MCF 10A (cell line): ENCODE data around the gene GDE1. TPM values are rescaled to one million over a fixed set of nuclear protein-coding genes. Genes with fewer than 3 reads are reported as not detected.

Source experiments
- BruUV-seq: library from RNA; stranded (reverse); fragments of 400-500 nt; replicated peaks from 2 replicates; lab custom pipeline; 2021; lab: Mats Ljungman, UMichigan
- CTCF ChIA-PET: fragments of 300-600 bp; sonication (Branson Sonifier 250); formaldehyde crosslinking; extraction: SDS; loops from one replicate; lab custom pipeline; 2021; ENCODE audit warnings: antibody characterized with exemption, inconsistent platforms; lab: Yijun Ruan, JAX
- POLR2A ChIA-PET: fragments of 300-600, 350-650 bp; sonication (Branson Sonifier 250); formaldehyde crosslinking; extraction: SDS; loops from one replicate; lab custom pipeline; 2020; ENCODE audit warnings: antibody characterized with exemption, inconsistent platforms; lab: Yijun Ruan, JAX
- DNase-seq: peaks from one replicate; pipeline ENCODE4 v3.0.0-alpha.2; 2018; ENCODE audit not compliant: unreplicated experiment
- H3K27ac Mint-ChIP-seq: one replicate; pipeline ENCODE4 v1.8.0; 2022; ENCODE audit warnings: mild to moderate bottlenecking, low read depth, mixed read lengths; ENCODE audit not compliant: unreplicated experiment
- H3K27me3 Mint-ChIP-seq: one replicate; pipeline ENCODE4 v1.8.0; 2022; ENCODE audit warnings: mixed read lengths; ENCODE audit not compliant: insufficient read depth, unreplicated experiment
- H3K36me3 Mint-ChIP-seq: one replicate; pipeline ENCODE4 v1.8.0; 2022; ENCODE audit warnings: mild to moderate bottlenecking, moderate library complexity, mixed read lengths; ENCODE audit not compliant: insufficient read depth, unreplicated experiment
- H3K4me1 Mint-ChIP-seq: one replicate; pipeline ENCODE4 v1.8.0; 2022; ENCODE audit warnings: mixed read lengths; ENCODE audit not compliant: insufficient read depth, unreplicated experiment
- H3K4me3 Mint-ChIP-seq: one replicate; pipeline ENCODE4 v1.8.0; 2022; ENCODE audit warnings: mild to moderate bottlenecking, moderate library complexity, mixed read lengths; ENCODE audit not compliant: unreplicated experiment
- H3K9me3 Mint-ChIP-seq: one replicate; pipeline ENCODE4 v1.8.0; 2022; ENCODE audit warnings: mixed read lengths; ENCODE audit not compliant: unreplicated experiment
- intact Hi-C: fragments of 100-400 bp; cut with micrococcal nuclease; formaldehyde crosslinking; loops from 2 replicates; pipeline ENCODE4 v1.14.1; 2022
- total RNA-seq: library from RNA; stranded (reverse); gene quantifications from 2 replicates; pipeline ENCODE4 v1.2.3, GENCODE V29; 2022
- TF ChIP-seq, protein P1 (sequence below): fragments of 200-600 bp; IDR thresholded peaks from one replicate; pipeline ENCODE4 v1.8.0; 2022; ENCODE audit warnings: antibody characterized with exemption, mild to moderate bottlenecking; ENCODE audit not compliant: unreplicated experiment

The GDE1 gene
- total RNA-seq, 1 experiment from 2014 or later: 44.9 TPM

DNA sequence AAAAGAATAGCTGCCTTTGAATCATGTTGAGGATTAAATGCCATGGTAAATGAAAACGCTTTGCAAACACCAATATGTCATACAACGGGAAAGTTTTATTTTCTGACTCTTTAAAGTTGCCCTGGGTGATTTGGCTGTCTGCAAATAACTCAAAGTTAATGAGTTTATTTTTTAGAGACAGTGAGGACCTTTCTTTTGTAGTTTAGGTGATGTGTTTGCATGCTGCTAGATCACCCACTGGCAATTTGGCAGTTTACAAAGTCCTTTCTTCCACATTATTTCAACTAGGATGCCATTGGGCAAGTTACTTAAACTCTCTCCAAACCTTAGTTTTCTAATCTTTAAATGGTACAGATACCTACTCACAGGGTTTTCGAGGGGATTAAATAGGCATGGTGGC is 37.8 kb downstream of the GDE1 start:
- H3K27me3 Mint-ChIP-seq: no peaks in the 10 kb centered on the region
- intact Hi-C loops: no loop called here
- no peaks in the 10 kb centered on the region for H3K9me3 Mint-ChIP-seq
- TF ChIP-seq, protein P1, sequence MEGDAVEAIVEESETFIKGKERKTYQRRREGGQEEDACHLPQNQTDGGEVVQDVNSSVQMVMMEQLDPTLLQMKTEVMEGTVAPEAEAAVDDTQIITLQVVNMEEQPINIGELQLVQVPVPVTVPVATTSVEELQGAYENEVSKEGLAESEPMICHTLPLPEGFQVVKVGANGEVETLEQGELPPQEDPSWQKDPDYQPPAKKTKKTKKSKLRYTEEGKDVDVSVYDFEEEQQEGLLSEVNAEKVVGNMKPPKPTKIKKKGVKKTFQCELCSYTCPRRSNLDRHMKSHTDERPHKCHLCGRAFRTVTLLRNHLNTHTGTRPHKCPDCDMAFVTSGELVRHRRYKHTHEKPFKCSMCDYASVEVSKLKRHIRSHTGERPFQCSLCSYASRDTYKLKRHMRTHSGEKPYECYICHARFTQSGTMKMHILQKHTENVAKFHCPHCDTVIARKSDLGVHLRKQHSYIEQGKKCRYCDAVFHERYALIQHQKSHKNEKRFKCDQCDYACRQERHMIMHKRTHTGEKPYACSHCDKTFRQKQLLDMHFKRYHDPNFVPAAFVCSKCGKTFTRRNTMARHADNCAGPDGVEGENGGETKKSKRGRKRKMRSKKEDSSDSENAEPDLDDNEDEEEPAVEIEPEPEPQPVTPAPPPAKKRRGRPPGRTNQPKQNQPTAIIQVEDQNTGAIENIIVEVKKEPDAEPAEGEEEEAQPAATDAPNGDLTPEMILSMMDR: no peak
- no peaks in the 10 kb centered on the region for H3K4me1 Mint-ChIP-seq
- no TSS peak for BruUV-seq
- POLR2A ChIA-PET: no interaction called here
- no peak overlapping the region for H3K4me3 Mint-ChIP-seq
- CTCF ChIA-PET: no interaction called here
- no peak for DNase-seq
- no peak overlapping the region for H3K27ac Mint-ChIP-seq
- no peaks in the 10 kb centered on the region for H3K36me3 Mint-ChIP-seq

DNA sequence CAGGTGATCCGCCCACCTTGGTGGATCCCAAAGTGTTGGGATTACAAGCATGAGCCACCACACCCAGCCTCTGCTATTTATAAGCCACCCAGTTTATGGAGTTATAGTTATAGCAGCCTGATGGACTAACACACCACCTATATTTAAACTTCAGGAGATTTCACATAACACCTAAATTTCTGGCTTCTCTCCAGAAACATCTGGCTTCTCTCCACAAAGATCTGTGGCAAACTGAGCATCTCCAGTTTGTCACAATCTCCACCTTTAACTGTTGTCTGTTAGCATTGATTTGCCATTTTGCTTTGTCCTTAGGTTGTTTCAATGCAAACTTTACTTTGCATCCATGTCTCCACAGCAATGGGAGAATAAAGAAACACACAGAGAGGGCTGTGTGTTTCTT is 39.6 kb downstream of the GDE1 start:
- CTCF ChIA-PET: interaction anchor here (1.1 to 1.4 kb wide), 2 partner anchors 89 to 92 kb away, joined by 3 to 4 read pairs; no protein-coding TSS in a partner anchor
- POLR2A ChIA-PET: no interaction called here
- Mint-ChIP-seq H3K27me3 (no peaks in the 10 kb centered on the region), H3K4me3 (no peak overlapping the region), H3K27ac (no peak overlapping the region), H3K9me3 (no peaks in the 10 kb centered on the region), H3K36me3 (no peaks in the 10 kb centered on the region), H3K4me1 (no peaks in the 10 kb centered on the region)
- TF ChIP-seq, protein P1: no peak
- intact Hi-C loops: no loop called here
- no TSS peak for BruUV-seq
- DNase-seq: peak; percentile 15

DNA sequence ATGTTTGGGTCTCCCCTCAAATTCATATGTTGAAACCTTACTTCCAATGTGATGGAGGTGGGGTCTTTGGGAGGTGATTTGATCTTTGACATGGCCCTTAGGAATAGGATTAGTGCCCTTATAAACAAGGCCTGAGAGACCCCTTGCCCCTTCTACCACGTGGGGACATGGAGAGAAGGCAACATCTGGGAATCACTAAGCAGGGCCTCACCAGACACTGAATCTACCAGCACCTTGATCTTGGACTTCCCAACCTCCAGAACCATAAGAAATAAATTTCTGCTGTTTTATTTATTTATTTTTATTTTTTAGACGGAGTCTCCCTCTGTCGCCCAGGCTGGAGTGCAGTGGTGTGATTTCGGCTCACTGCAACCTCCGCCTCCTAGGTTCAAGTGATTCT is 40.1 kb downstream of the GDE1 start:
- CTCF ChIA-PET: interaction anchor here (1.1 kb wide), 1 partner anchor 89 kb away, joined by 3 read pairs; no protein-coding TSS in a partner anchor
- no peak overlapping the region for H3K4me3 Mint-ChIP-seq
- intact Hi-C loops: no loop called here
- no peaks in the 10 kb centered on the region for H3K4me1 Mint-ChIP-seq
- no TSS peak for BruUV-seq
- no peaks in the 10 kb centered on the region for H3K27me3 Mint-ChIP-seq
- H3K36me3 Mint-ChIP-seq: no peaks in the 10 kb centered on the region
- H3K27ac Mint-ChIP-seq: no peak overlapping the region
- H3K9me3 Mint-ChIP-seq: no peaks in the 10 kb centered on the region
- TF ChIP-seq, protein P1: no peak
- DNase-seq: no peak
- POLR2A ChIA-PET: interaction anchor here (0.6 kb wide), 1 partner anchor 131 kb away, joined by 3 read pairs; no protein-coding TSS in a partner anchor

DNA sequence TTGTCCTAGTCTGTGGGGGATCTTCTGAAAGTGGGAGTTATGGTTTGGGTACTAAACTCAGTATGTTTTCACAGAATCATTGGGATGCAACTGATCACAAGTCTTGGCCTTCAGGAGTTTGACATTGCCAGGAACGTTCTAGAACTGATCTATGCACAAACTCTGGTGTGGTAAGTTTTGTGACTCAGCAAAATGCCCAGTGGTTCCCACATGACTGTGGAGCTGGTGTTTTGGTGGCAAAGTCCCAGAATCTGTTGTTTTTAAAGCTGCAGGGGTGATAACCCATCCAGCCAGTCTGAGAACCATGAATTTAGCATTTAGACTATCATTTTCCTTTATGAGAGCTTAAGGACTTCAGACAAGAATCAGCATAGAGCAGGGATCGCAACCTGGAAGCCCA is 40.6 kb downstream of the GDE1 start:
- ChIA-PET POLR2A (interaction anchor here (0.6 kb wide), 1 partner anchor 131 kb away, joined by 3 read pairs; no protein-coding TSS in a partner anchor), CTCF (no interaction called here)
- Mint-ChIP-seq H3K36me3 (no peaks in the 10 kb centered on the region), H3K4me3 (no peak overlapping the region), H3K27ac (no peak overlapping the region), H3K4me1 (no peaks in the 10 kb centered on the region), H3K9me3 (no peaks in the 10 kb centered on the region), H3K27me3 (no peaks in the 10 kb centered on the region)
- peak; percentile 52 for DNase-seq
- TF ChIP-seq, protein P1: no peak
- BruUV-seq: no TSS peak
- intact Hi-C loops: no loop called here
